ENCODE data around the gene ZNRF1. TPM values are rescaled to one million over a fixed set of nuclear protein-coding genes. Genes with fewer than 3 reads are reported as not detected.

Gene ZNRF1
- total and polyA plus RNA-seq, 2 of the 13 experiments (the other 11 are each of a cell fraction or from before 2014, with no cell fraction given): 43.9 to 58.7 TPM

DNA sequence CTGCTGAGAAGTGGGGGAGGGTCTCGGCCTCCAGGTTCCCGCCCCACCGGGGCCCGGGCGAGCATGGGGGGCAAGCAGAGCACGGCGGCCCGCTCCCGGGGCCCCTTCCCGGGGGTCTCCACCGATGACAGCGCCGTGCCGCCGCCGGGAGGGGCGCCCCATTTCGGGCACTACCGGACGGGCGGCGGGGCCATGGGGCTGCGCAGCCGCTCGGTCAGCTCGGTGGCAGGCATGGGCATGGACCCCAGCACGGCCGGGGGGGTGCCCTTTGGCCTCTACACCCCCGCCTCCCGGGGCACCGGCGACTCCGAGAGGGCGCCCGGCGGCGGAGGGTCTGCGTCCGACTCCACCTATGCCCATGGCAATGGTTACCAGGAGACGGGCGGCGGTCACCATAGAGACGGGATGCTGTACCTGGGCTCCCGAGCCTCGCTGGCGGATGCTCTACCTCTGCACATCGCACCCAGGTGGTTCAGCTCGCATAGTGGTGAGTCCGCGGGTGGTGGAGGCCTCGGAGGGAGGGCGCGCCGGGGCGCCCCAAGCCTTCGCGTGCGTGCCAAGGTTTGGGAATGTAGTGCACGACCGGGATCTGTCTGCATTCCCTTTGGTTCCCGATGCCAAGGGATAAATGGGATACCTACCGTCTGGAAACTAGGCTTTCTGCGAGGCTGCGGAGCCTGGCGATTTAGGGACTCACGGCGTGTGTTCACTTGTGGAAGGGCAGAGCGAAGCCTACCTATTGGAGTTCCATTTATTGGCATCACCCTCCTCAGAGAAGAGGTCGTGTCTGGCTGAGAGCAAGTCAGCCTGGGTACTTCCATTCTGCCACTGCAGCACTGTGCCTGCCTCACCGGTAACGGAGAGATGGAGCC is 1.0 kb downstream of the ZNRF1 start (continued):
- TF ChIP-seq, protein P1, sequence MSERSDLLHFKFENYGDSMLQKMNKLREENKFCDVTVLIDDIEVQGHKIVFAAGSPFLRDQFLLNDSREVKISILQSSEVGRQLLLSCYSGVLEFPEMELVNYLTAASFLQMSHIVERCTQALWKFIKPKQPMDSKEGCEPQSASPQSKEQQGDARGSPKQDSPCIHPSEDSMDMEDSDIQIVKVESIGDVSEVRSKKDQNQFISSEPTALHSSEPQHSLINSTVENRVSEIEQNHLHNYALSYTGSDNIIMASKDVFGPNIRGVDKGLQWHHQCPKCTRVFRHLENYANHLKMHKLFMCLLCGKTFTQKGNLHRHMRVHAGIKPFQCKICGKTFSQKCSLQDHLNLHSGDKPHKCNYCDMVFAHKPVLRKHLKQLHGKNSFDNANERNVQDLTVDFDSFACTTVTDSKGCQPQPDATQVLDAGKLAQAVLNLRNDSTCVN (CRISPR knock-in tag; IDR thresholded peaks at IDR 0.05; ENCODE audit: borderline replicate concordance): no peak
- TF ChIP-seq CAMTA2 (CRISPR knock-in tag; IDR thresholded peaks at IDR 0.05; ENCODE audit: borderline replicate concordance): no peak
- TF ChIP-seq TCF7L2 (IDR thresholded peaks at IDR 0.05; ENCODE audit: low read depth, low read length): no peak
- peak; percentile 77 for TF ChIP-seq ZNF546 (CRISPR knock-in tag; conservative IDR thresholded peaks at IDR 0.05)
- TF ChIP-seq CREB1 (IDR thresholded peaks at IDR 0.05): no peak
- no peak for TF ChIP-seq CREB1 (CRISPR knock-in tag; IDR thresholded peaks at IDR 0.05)
- TF ChIP-seq, protein P2, sequence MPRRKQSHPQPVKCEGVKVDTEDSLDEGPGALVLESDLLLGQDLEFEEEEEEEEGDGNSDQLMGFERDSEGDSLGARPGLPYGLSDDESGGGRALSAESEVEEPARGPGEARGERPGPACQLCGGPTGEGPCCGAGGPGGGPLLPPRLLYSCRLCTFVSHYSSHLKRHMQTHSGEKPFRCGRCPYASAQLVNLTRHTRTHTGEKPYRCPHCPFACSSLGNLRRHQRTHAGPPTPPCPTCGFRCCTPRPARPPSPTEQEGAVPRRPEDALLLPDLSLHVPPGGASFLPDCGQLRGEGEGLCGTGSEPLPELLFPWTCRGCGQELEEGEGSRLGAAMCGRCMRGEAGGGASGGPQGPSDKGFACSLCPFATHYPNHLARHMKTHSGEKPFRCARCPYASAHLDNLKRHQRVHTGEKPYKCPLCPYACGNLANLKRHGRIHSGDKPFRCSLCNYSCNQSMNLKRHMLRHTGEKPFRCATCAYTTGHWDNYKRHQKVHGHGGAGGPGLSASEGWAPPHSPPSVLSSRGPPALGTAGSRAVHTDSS (CRISPR knock-in tag; conservative IDR thresholded peaks at IDR 0.05): no peak
- no peak for TF ChIP-seq TGIF2 (CRISPR knock-in tag; IDR thresholded peaks at IDR 0.05)
- no peak for TF ChIP-seq DPF2 (CRISPR knock-in tag; IDR thresholded peaks at IDR 0.05; ENCODE audit: borderline replicate concordance, low read depth)
- 0 out of 2 replicates have a peak, but pooled peaks have one; percentile 14 for TF ChIP-seq ZNF230 (CRISPR knock-in tag; IDR thresholded peaks at IDR 0.05)
- no peak for TF ChIP-seq KLF15 (CRISPR knock-in tag; IDR thresholded peaks at IDR 0.05; ENCODE audit: borderline replicate concordance)
- TF ChIP-seq, protein P3, sequence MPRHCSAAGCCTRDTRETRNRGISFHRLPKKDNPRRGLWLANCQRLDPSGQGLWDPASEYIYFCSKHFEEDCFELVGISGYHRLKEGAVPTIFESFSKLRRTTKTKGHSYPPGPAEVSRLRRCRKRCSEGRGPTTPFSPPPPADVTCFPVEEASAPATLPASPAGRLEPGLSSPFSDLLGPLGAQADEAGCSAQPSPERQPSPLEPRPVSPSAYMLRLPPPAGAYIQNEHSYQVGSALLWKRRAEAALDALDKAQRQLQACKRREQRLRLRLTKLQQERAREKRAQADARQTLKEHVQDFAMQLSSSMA (CRISPR knock-in tag; IDR thresholded peaks at IDR 0.05): no peak
- no peak for TF ChIP-seq PHF20 (CRISPR knock-in tag; IDR thresholded peaks at IDR 0.05)
- TF ChIP-seq HNF4G (IDR thresholded peaks at IDR 0.05; ENCODE audit: borderline replicate concordance, low read depth, low read length): no peak
- no peak for TF ChIP-seq HNF4G (CRISPR knock-in tag; IDR thresholded peaks at IDR 0.05; ENCODE audit: borderline replicate concordance, low read depth)
- TF ChIP-seq, protein P4, sequence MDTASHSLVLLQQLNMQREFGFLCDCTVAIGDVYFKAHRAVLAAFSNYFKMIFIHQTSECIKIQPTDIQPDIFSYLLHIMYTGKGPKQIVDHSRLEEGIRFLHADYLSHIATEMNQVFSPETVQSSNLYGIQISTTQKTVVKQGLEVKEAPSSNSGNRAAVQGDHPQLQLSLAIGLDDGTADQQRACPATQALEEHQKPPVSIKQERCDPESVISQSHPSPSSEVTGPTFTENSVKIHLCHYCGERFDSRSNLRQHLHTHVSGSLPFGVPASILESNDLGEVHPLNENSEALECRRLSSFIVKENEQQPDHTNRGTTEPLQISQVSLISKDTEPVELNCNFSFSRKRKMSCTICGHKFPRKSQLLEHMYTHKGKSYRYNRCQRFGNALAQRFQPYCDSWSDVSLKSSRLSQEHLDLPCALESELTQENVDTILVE (CRISPR knock-in tag; IDR thresholded peaks at IDR 0.05): peak; percentile 33; the same call in 1 of the 2 replicates
- peak; percentile 31; the same call in 1 of the 2 replicates for TF ChIP-seq ZKSCAN8 (CRISPR knock-in tag; IDR thresholded peaks at IDR 0.05; ENCODE audit: borderline replicate concordance)
- no peak for TF ChIP-seq NFRKB (IDR thresholded peaks at IDR 0.05)
- peak; percentile 57; the same call in 1 of the 2 replicates for TF ChIP-seq ZNF556 (CRISPR knock-in tag; IDR thresholded peaks at IDR 0.05; ENCODE audit: borderline replicate concordance)
- peak; percentile 63; the same call in 1 of the 2 replicates for TF ChIP-seq ZNF333 (CRISPR knock-in tag; IDR thresholded peaks at IDR 0.05; ENCODE audit: borderline replicate concordance)
- no peak for TF ChIP-seq ZNF382 (CRISPR knock-in tag; IDR thresholded peaks at IDR 0.05; ENCODE audit: borderline replicate concordance)
- no peak for TF ChIP-seq ZNF616 (CRISPR knock-in tag; IDR thresholded peaks at IDR 0.05; ENCODE audit: low read depth)
- TF ChIP-seq ZNF670 (CRISPR knock-in tag; IDR thresholded peaks at IDR 0.05; ENCODE audit: borderline replicate concordance): no peak
- TF ChIP-seq PTBP1 (IDR thresholded peaks at IDR 0.05; ENCODE audit: low read depth, low read length, poor library complexity, severe bottlenecking): no peak
- no peak for TF ChIP-seq ZNF296 (CRISPR knock-in tag; conservative IDR thresholded peaks at IDR 0.05)
- TF ChIP-seq ZNF883 (CRISPR knock-in tag; IDR thresholded peaks at IDR 0.05; ENCODE audit: not compliant biosample characterization): peak; percentile 16

Data from HepG2 (cell line).